H1 (cell line): ENCODE data around the gene CYB561D2. TPM values are rescaled to one million over a fixed set of nuclear protein-coding genes. Genes with fewer than 3 reads are reported as not detected.

Source experiments
- CTCF ChIA-PET: fragments of 300-600 bp; sonication (Branson Sonifier 250); formaldehyde crosslinking; loops from one replicate; lab custom pipeline; 2021; ENCODE audit not compliant: partially characterized antibody; lab: Charles Lee
- POLR2A ChIA-PET: fragments of 300-600 bp; sonication (Branson Sonifier 250); formaldehyde crosslinking; loops from one replicate; lab custom pipeline; 2021; ENCODE audit warnings: inconsistent platforms; ENCODE audit not compliant: partially characterized antibody; lab: Charles Lee
- DNase-seq, 2 experiments: peaks; one replicate each; pipeline versions ENCODE4 v3.0.0 to v3.0.0-alpha.2; 2010 to 2022; ENCODE audit warnings: low spot score in 2 of 2, low read depth in 1 of 2, mixed read lengths in 1 of 2
- FAIRE-seq: peaks from 2 replicates; lab custom pipeline; 2011; peaks lifted over from hg19 to GRCh38; lab: Jason Lieb, UNC
- H2AFZ ChIP-seq: 2 replicates; pipeline ENCODE4 v1.8.1; 2012; ENCODE audit warnings: low read length, inconsistent platforms
- H2AK5ac ChIP-seq: 2 replicates; pipeline ENCODE4 v1.6.1; 2013; ENCODE audit warnings: low read depth, low read length
- H2BK120ac ChIP-seq: replicated peaks from 2 replicates; pipeline ENCODE3; 2013; ENCODE audit warnings: low read depth, low read length, inconsistent platforms
- H2BK12ac ChIP-seq: 2 replicates; pipeline ENCODE4 v1.6.1; 2013; ENCODE audit warnings: low read depth, low read length
- H2BK15ac ChIP-seq: 2 replicates; pipeline ENCODE4 v1.6.1; 2013; ENCODE audit warnings: low read length
- H2BK20ac ChIP-seq: 2 replicates; pipeline ENCODE4 v1.6.1; 2013; ENCODE audit warnings: low read length
- H2BK5ac ChIP-seq: 2 replicates; pipeline ENCODE4 v1.6.1; 2013; ENCODE audit warnings: low read depth, low read length
- H3K14ac ChIP-seq: 2 replicates; pipeline ENCODE4 v1.6.1; 2013; ENCODE audit warnings: inconsistent platforms; ENCODE audit not compliant: insufficient read length
- H3K18ac ChIP-seq: 2 replicates; pipeline ENCODE4 v1.6.1; 2013; ENCODE audit warnings: low read length; ENCODE audit errors: extremely low read depth
- H3K23ac ChIP-seq: 2 replicates; pipeline ENCODE4 v1.6.1; 2013; ENCODE audit warnings: inconsistent platforms; ENCODE audit not compliant: insufficient read length
- H3K23me2 ChIP-seq: 2 replicates; pipeline ENCODE4 v1.6.1; 2013; ENCODE audit warnings: low read depth, low read length
- H3K27ac ChIP-seq: 2 replicates; pipeline ENCODE4 v1.6.1; 2011; ENCODE audit warnings: low read depth, low read length, inconsistent platforms
- H3K27me3 ChIP-seq, 4 experiments: replicated peaks in 1 of 4; 1 replicate in 1 of 4; 2 replicates in 3 of 4; pipeline versions ENCODE4 v1.6.1 to v1.8.1; 2011 to 2013; ENCODE audit warnings: low read length in 3 of 4, mild to moderate bottlenecking in 3 of 4, inconsistent platforms in 2 of 4, mixed read lengths in 2 of 4, moderate library complexity in 1 of 4; ENCODE audit not compliant: control insufficient read depth in 3 of 4, insufficient read depth in 3 of 4; ENCODE audit errors: extremely low read depth in 1 of 4
- H3K36me3 ChIP-seq, 4 experiments: 2 replicates each; pipeline versions ENCODE4 v1.6.1 to v1.8.1; 2011 to 2013; ENCODE audit warnings: mild to moderate bottlenecking in 4 of 4, low read length in 3 of 4, moderate library complexity in 2 of 4, control low read depth in 1 of 4, inconsistent platforms in 1 of 4; ENCODE audit not compliant: insufficient read depth in 4 of 4, control insufficient read depth in 2 of 4
- H3K4ac ChIP-seq: replicated peaks from 2 replicates; pipeline ENCODE3; 2013; ENCODE audit warnings: low read length, low read depth, mixed read lengths, inconsistent platforms; ENCODE audit not compliant: insufficient read length
- H3K4me1 ChIP-seq, 4 experiments: replicated peaks in 1 of 4; 1 replicate in 1 of 4; 2 replicates in 3 of 4; pipeline versions ENCODE4 v1.6.1 to v1.8.1; 2011 to 2013; ENCODE audit warnings: low read length in 3 of 4, inconsistent platforms in 2 of 4, mixed read lengths in 1 of 4; ENCODE audit not compliant: insufficient read depth in 4 of 4, control insufficient read depth in 3 of 4
- H3K4me2 ChIP-seq, 2 experiments: 2 replicates each; pipeline versions ENCODE4 v1.6.1 to v1.8.1; 2011 to 2013; ENCODE audit warnings: low read depth in 2 of 2, low read length in 2 of 2, control low read depth in 1 of 2, inconsistent platforms in 1 of 2, mild to moderate bottlenecking in 1 of 2; ENCODE audit not compliant: insufficient read depth in 1 of 2
- H3K4me3 ChIP-seq, 4 experiments: fragments of 200-600, 300-600 bp in 1 of 4; sonication (generic), shearing (Covaris generic), sonication (Bioruptor Twin) in 1 of 4; 2 replicates each; pipeline versions ENCODE4 v1.5.1 to v1.8.1; 2011 to 2016; ENCODE audit warnings: low read length in 4 of 4, low read depth in 3 of 4, control low read depth in 2 of 4, inconsistent platforms in 2 of 4, mild to moderate bottlenecking in 2 of 4, mixed read lengths in 1 of 4, moderate library complexity in 1 of 4; ENCODE audit not compliant: insufficient read depth in 2 of 4; ENCODE audit errors: extremely low read depth in 1 of 4
- H3K56ac ChIP-seq: replicated peaks from 2 replicates; pipeline ENCODE3; 2013; ENCODE audit warnings: low read depth, mild to moderate bottlenecking, mixed read lengths, low read length, inconsistent platforms; ENCODE audit not compliant: insufficient read length
- H3K79me1 ChIP-seq: 2 replicates; pipeline ENCODE4 v1.6.1; 2013; ENCODE audit warnings: low read depth, low read length, control low read depth
- H3K79me2 ChIP-seq, 2 experiments: 2 replicates each; pipeline versions ENCODE4 v1.6.1 to v1.8.1; 2012 to 2013; ENCODE audit warnings: low read length in 2 of 2, mild to moderate bottlenecking in 2 of 2, inconsistent platforms in 1 of 2; ENCODE audit not compliant: insufficient read depth in 2 of 2, control insufficient read depth in 1 of 2
- H3K9ac ChIP-seq, 4 experiments: replicated peaks in 1 of 4; 1 replicate in 1 of 4; 2 replicates in 3 of 4; pipeline versions ENCODE4 v1.6.1 to v1.8.1; 2011 to 2013; ENCODE audit warnings: low read depth in 3 of 4, low read length in 3 of 4, control low read depth in 2 of 4, mild to moderate bottlenecking in 2 of 4, moderate library complexity in 2 of 4, inconsistent platforms in 1 of 4; ENCODE audit errors: extremely low read depth in 1 of 4
- H3K9me3 ChIP-seq, 2 experiments: 2 replicates each; pipeline versions ENCODE4 v1.6.1 to v1.8.1; 2012 to 2013; ENCODE audit warnings: mild to moderate bottlenecking in 2 of 2, moderate library complexity in 2 of 2, control low read depth in 1 of 2, inconsistent platforms in 1 of 2, low read depth in 1 of 2, low read length in 1 of 2, mixed read lengths in 1 of 2; ENCODE audit not compliant: insufficient read depth in 2 of 2
- H4K20me1 ChIP-seq, 2 experiments: replicated peaks in 1 of 2; 2 replicates each; pipeline versions ENCODE3 to v1.8.1; 2011 to 2013; ENCODE audit warnings: inconsistent platforms in 2 of 2, low read length in 2 of 2, mild to moderate bottlenecking in 1 of 2; ENCODE audit not compliant: insufficient read depth in 2 of 2, control insufficient read depth in 1 of 2
- H4K5ac ChIP-seq: 2 replicates; pipeline ENCODE4 v1.6.1; 2013; ENCODE audit warnings: low read length, low read depth, mixed read lengths, inconsistent platforms; ENCODE audit not compliant: insufficient read length
- H4K8ac ChIP-seq: 2 replicates; pipeline ENCODE4 v1.8.0; 2013; ENCODE audit warnings: mild to moderate bottlenecking, moderate library complexity, low read length, inconsistent platforms; ENCODE audit not compliant: insufficient read depth; ENCODE audit errors: extremely low read depth
- H4K91ac ChIP-seq: replicated peaks from 2 replicates; pipeline ENCODE3; 2013; ENCODE audit warnings: low read length, mixed read lengths, inconsistent platforms; ENCODE audit not compliant: insufficient read length
- BCL11A ChIP-seq, 2 experiments: IDR thresholded peaks; one replicate each; pipeline ENCODE4 v1.6.1; 2011; ENCODE audit warnings: low read depth in 2 of 2, low read length in 2 of 2, mild to moderate bottlenecking in 2 of 2
- CEBPB ChIP-seq: IDR thresholded peaks from 2 replicates; pipeline ENCODE4 v1.6.1; 2012; ENCODE audit warnings: low read depth, low read length
- CHD1 ChIP-seq: IDR thresholded peaks from 2 replicates; pipeline ENCODE4 v1.6.1; 2012; ENCODE audit warnings: low read depth, low read length, improper control_type of control experiment
- CHD2 ChIP-seq: IDR thresholded peaks from 2 replicates; pipeline ENCODE4 v1.6.1; 2012; ENCODE audit warnings: low read length, improper control_type of control experiment
- EGR1 ChIP-seq: IDR thresholded peaks from 2 replicates; pipeline ENCODE4 v1.6.1; 2011; ENCODE audit warnings: low read depth, low read length, borderline replicate concordance
- EZH2 ChIP-seq: fragments of 200-600 bp; sonication (generic); IDR thresholded peaks from 2 replicates; pipeline ENCODE4 v1.7.1; 2012; ENCODE audit warnings: low read depth, mild to moderate bottlenecking, moderate library complexity, low read length, inconsistent platforms; ENCODE audit not compliant: severe bottlenecking
- HDAC2 ChIP-seq, 2 experiments: fragments of 300-600 bp in 1 of 2; sonication (generic) in 1 of 2; IDR thresholded peaks; 2 replicates each; pipeline ENCODE4 v1.6.1; 2011 to 2012; ENCODE audit warnings: low read depth in 2 of 2, low read length in 2 of 2, mild to moderate bottlenecking in 2 of 2, moderate library complexity in 2 of 2, borderline replicate concordance in 1 of 2, inconsistent platforms in 1 of 2
- MAFK ChIP-seq: IDR thresholded peaks from 2 replicates; pipeline ENCODE4 v1.6.1; 2012; ENCODE audit warnings: low read depth, mild to moderate bottlenecking, improper control_type of control experiment, low read length
- MAX ChIP-seq: IDR thresholded peaks from 2 replicates; pipeline ENCODE4 v1.6.1; 2012; ENCODE audit warnings: inconsistent platforms
- NRF1 ChIP-seq: IDR thresholded peaks from 2 replicates; pipeline ENCODE4 v1.6.1; 2011; ENCODE audit warnings: mild to moderate bottlenecking, low read depth, low read length, improper control_type of control experiment
- POLR2A ChIP-seq, 2 experiments: IDR thresholded peaks; 1 replicate in 1 of 2; 2 replicates in 1 of 2; pipeline ENCODE4 v1.6.1; 2011; ENCODE audit warnings: low read depth in 2 of 2, low read length in 2 of 2, mild to moderate bottlenecking in 2 of 2; ENCODE audit errors: control extremely low read depth in 1 of 2
- POU5F1 ChIP-seq: IDR thresholded peaks from 2 replicates; pipeline ENCODE4 v1.6.1; 2011; ENCODE audit warnings: low read depth, mild to moderate bottlenecking, low read length, moderate library complexity
- RXRA ChIP-seq: IDR thresholded peaks from 2 replicates; pipeline ENCODE4 v1.6.1; 2011; ENCODE audit warnings: low read depth, mild to moderate bottlenecking, low read length, moderate library complexity; ENCODE audit not compliant: insufficient read depth
- TEAD4 ChIP-seq: IDR thresholded peaks from 2 replicates; pipeline ENCODE4 v1.6.1; 2012; ENCODE audit warnings: low read depth, low read length, inconsistent platforms, mixed read lengths
- WGBS, 2 experiments: shearing (Covaris generic) in 1 of 2; methylation state at CpG; one replicate each; pipeline versions ENCODE4 v1.1.6 to v1.1.7; 2013 to 2015; ENCODE audit warnings: low lambda C conversion rate in 2 of 2, mixed read lengths in 2 of 2, inconsistent platforms in 1 of 2, low coverage in 1 of 2, missing lambda C conversion rate in 1 of 2; ENCODE audit not compliant: insufficient replicate concordance in 2 of 2, insufficient coverage in 1 of 2, insufficient read length in 1 of 2; ENCODE audit errors: extremely low coverage in 1 of 2, missing lambda C conversion rate in 1 of 2; 5-methylcytosine and 5-hydroxymethylcytosine counted together
- polyA plus RNA-seq, 7 experiments: library from polyadenylated mRNA; depleted of rRNA in 3 of 7; stranded (reverse) in 5 of 7; unstranded in 2 of 7; fragments of >200 nt in 5 of 7; fragments of 200-250 nt in 2 of 7; gene quantifications; 1 replicate in 5 of 7; 2 replicates in 1 of 7; 4 replicates in 1 of 7; pipeline versions ENCODE4 v1.2.1 to v1.2.3, GENCODE V29; 2011 to 2013; ENCODE audit warnings: missing spikeins in 2 of 7, mixed read lengths in 2 of 7
- total RNA-seq: library from RNA; stranded (reverse); fragmentation: NEBNext Ultra II Directional; extraction: Animal tissue kit (Norgen Biotek cat#: 25700); gene quantifications from 2 replicates; pipeline ENCODE4 v1.2.1, GENCODE V29; 2021

CYB561D2 gene
- total and polyA plus RNA-seq, 2 of the 8 experiments (the other 6 are each of a cell fraction or from before 2014, with no cell fraction given), result 9.8 to 34.0 TPM

GRCh38 chr3:50378757-50379156 is 28.1 kb downstream of the CYB561D2 start:
- Histone ChIP-seq H3K9me3 (no peaks in the 10 kb centered on the region), H2AK5ac (0 out of 2 replicates have a peak overlapping the region, but pooled peaks have one; percentile 24), H2BK5ac (no peak overlapping the region; the same call in 1 of the 2 replicates), H3K27ac (no peak overlapping the region), H3K4me2 (no peak overlapping the region), H4K91ac (no peak overlapping the region), H4K20me1 (peaks cover 4% of the 10 kb centered on the region in 2 experiments), H2AFZ (no peak overlapping the region), H3K23me2 (no peaks in the 10 kb centered on the region), H3K36me3 (no peaks in the 10 kb centered on the region), H2BK20ac (no peak overlapping the region), H3K14ac (no peak overlapping the region), H2BK12ac (peak overlapping the region; percentile 87; the same call in 1 of the 2 replicates), H3K23ac (no peak overlapping the region), H3K9ac (no peak overlapping the region), H3K79me2 (no peaks in the 10 kb centered on the region), H4K8ac (peak overlapping the region; percentile 31; the same call in 1 of the 2 replicates), H3K56ac (no peak overlapping the region), H2BK120ac (no peak overlapping the region), H2BK15ac (peak overlapping the region; percentile 81; the same call in 1 of the 2 replicates), H3K27me3 (peaks cover 0 to 3% (median 0%) of the 10 kb centered on the region in 4 experiments; a peak in 2 of 7 replicates), H4K5ac (no peak overlapping the region), H3K4ac (no peak overlapping the region), H3K79me1 (no peaks in the 10 kb centered on the region), H3K18ac (no peak overlapping the region; the same call in 1 of the 2 replicates), H3K4me3 (no peak overlapping the region), H3K4me1 (peaks cover 0 to 15% (median 10%) of the 10 kb centered on the region in 4 experiments; a peak in 6 of 7 replicates)
- TF ChIP-seq TEAD4 (no peak), POLR2A (IDR thresholded peaks at IDR 0.05; ENCODE audit: control extremely low read depth in 1 of 2, low read depth in 2 of 2, low read length in 2 of 2) (no peak), POU5F1 (no peak), NRF1 (no peak), RXRA (no peak), EZH2 (no peak), CEBPB (no peak), MAFK (no peak), HDAC2 (IDR thresholded peaks at IDR 0.05; ENCODE audit: borderline replicate concordance in 1 of 2, low read depth in 2 of 2, low read length in 2 of 2) (no peak), BCL11A (IDR thresholded peaks at IDR 0.05; ENCODE audit: low read depth in 2 of 2, low read length in 2 of 2) (no peak), EGR1 (no peak), CHD1 (no peak), MAX (no peak), CHD2 (no peak)
- ChIA-PET CTCF (interaction anchor here (0.9 to 1.6 kb wide), 8 partner anchors 9 to 164 kb away, joined by 3 to 6 read pairs (median 4); partner anchors contain the start of genes CYB561D2 and NPRL2), POLR2A (interaction anchor here (2.1 kb wide), 1 partner anchor 12 kb away, joined by 7 read pairs; no protein-coding TSS in a partner anchor)
- FAIRE-seq, result no peak
- WGBS, 2 experiments, result 83% methylated on average over 17 of the region's 17 CpGs; no CpG with 5 or more reads in 1 of the 2 experiments
- no peak for DNase-seq
